AG10803 (cell line): ENCODE results near the gene HIPK2.
A peak's percentile ranks its signal among the peaks of the same experiment; 100 is the strongest.

ENCODE experiments used
- DNase-seq: peaks from one replicate; pipeline ENCODE4 v3.0.0; 2010; ENCODE audit warnings: low read depth
- H3K4me3 ChIP-seq: 2 replicates; pipeline ENCODE4 v1.5.1; 2011; ENCODE audit warnings: mild to moderate bottlenecking, low read length, control low read depth
- TF ChIP-seq, protein P1 (sequence below): conservative IDR thresholded peaks from 2 replicates; pipeline ENCODE4 v1.5.1; 2011; ENCODE audit warnings: mild to moderate bottlenecking, low read length, control low read depth, inconsistent platforms

The HIPK2 gene

DNA sequence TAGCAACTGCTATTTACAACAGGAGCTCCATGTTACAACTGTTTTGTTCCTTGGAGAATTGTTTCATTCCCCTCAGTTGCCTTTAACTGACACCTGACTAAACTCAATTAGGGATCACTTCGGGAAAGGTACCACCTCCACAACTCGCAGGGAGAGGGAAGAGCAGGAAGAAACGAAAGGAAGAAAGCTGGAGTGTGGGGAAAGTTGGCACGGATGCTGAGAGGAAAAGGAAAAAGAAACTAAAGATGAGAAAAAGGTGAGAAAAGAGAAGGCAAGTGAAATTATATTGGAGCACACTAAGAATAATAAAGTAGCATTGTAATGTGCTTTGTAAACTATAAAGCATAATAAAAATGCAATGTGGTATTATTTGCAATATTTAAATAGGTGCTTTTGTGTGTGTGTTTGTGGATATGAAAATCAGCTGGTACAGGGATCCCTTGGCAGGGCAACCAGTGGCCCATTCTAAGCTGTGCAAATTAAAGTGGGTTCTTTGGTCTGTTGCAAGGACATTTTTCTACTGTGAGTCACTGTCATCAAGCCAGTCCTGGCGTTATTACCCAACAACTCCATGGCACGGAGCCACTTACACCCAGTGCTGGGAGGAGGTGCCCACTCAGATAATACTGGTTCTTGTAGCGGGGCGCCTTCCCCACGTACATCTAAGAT, 45.9 kb downstream of the HIPK2 start:
- TF ChIP-seq, protein P1, sequence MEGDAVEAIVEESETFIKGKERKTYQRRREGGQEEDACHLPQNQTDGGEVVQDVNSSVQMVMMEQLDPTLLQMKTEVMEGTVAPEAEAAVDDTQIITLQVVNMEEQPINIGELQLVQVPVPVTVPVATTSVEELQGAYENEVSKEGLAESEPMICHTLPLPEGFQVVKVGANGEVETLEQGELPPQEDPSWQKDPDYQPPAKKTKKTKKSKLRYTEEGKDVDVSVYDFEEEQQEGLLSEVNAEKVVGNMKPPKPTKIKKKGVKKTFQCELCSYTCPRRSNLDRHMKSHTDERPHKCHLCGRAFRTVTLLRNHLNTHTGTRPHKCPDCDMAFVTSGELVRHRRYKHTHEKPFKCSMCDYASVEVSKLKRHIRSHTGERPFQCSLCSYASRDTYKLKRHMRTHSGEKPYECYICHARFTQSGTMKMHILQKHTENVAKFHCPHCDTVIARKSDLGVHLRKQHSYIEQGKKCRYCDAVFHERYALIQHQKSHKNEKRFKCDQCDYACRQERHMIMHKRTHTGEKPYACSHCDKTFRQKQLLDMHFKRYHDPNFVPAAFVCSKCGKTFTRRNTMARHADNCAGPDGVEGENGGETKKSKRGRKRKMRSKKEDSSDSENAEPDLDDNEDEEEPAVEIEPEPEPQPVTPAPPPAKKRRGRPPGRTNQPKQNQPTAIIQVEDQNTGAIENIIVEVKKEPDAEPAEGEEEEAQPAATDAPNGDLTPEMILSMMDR: no peak
- peak overlapping the region; percentile 6; the same call in 1 of the 2 replicates for H3K4me3 ChIP-seq
- DNase-seq: peak; percentile 92

DNA sequence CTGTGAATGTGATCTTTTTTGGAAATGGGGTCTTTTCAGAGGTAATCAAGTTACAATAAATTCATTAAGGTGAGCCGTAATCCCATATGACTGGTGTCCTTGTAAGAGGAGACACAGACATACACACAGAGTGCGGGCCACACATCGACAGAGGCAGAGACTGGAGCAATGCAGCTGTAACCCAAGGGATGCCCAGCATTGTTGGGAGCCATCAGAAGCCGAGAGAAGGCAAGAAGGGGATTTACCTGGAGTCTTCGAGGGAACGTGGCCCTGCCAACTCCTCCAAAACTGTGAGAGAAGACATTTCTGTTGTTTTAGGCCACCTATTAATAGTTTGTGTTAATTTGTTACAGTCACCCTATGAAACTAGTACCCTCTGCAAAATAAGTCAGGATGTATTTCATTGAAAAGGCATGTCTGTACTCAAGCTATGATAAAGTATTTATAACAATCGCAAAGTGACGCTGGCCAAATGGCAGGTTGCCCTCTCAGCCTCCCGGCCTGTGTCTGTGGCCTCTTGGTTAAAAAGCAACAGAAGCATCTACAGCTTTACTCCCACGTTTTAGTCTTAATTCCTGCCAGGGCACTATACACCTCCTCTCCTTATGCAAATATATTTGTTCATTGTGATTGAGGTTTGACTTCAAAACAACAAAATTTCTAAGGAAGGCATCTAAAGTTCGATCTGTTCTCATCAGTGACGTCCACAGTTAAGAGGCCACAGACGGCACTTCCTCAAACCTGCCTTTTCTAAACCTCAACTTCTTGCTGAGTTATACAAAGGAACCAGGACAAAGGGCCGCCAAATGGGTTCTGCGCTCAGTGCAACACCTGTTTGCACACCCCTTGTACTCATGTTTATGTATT, 46.8 kb downstream of the HIPK2 start:
- TF ChIP-seq, protein P1: no peak
- peak; percentile 58 for DNase-seq
- no peak overlapping the region for H3K4me3 ChIP-seq

DNA sequence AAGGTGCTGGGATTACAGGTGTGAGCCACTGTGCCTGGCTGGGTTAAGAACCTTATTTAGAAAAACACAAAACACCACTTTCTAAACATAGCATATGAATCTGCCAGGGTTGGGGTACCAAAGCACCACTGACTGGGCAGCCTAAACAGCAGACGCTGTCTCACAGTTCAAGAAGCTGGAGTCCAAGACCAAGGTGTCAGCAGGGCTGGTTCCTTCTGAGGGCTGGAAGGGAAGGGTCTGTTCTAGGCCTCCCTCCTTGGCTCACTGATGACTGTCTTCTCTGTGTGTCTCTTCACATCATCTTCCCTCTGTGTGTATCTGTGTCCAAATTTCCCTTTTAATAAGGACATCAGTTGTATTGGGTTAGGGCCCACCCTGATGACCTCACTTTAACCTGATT, 49.6 kb downstream of the HIPK2 start:
- TF ChIP-seq, protein P1: no peak
- no peak for DNase-seq

DNA sequence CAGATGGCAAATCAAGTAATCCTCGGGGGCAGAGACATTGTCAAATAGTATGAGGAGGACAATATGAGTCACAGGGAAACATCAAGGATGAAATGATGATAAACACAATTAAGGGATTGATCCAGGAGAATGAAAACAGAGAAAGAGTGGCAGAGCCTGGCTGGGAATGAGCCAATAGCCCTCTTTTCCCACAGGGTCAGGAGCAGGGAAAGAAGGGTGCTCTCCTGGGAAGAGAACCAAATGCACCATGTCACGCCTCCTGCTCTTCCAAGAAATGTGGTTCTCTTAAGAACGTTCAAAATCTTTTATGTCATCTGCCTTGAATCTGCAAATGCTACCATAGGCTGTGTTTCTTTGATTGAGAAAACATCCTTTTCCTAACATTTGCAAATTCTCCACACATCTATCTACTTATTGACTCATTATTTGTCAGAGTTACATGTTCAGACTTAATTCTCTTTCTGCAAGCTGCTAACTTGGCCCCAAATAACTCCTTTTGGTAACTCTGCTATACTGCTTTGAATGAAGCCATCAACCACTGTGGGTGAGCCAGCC, 50.6 kb downstream of the HIPK2 start:
- no peak overlapping the region for H3K4me3 ChIP-seq
- TF ChIP-seq, protein P1: no peak
- peak; percentile 74 for DNase-seq

More for the DNA sequence above, 49.6 kb downstream of the HIPK2 start:
- no peak overlapping the region for H3K4me3 ChIP-seq

DNA sequence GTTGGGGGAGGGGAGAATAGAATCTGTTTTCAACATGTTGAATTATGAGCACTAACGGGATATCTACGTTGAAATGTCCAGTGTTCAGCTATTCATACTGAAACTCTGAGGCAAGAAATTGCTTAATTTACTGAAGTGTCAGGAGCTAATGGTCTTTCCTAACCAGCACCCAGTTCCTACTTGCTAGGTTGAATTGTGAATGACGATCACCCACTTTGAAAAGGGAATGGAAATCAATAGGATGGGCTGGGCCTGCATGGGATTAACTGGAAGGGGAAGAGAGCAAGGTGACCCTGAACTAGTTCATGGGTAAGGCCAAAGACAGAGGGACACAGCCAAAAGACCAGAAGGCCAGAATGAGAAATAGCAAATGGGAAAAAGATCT, 51.3 kb downstream of the HIPK2 start:
- TF ChIP-seq, protein P1: no peak
- no peak overlapping the region for H3K4me3 ChIP-seq
- no peak for DNase-seq

DNA sequence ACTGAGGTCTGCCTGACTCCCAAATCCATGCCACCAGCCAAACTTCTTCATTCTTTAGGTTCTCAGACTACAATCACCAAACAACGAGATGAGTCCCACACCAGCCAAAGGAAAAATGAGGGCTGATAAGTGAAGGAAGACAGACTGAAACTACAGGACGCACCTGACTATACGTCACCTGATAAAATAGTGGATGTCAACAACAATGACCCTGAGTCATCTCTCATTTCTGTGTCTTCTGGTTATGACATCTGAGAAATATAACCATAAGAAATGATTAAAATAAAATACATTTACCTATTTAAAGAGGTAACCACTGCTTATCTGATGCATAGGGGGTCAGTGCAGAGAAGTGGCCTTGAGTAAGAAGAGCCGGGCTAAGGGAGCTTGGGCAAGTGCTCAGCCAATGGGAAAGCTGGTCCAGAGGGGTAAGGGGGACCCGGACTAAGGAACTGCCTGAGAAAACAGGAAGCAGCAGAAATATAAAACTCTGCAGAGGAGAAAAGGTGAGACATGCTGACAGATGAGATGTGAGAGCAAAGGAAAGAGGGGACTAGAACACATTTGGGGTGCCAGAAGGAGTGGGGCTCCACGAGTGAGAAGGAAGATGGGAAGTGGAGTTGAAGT, 51.8 kb downstream of the HIPK2 start:
- H3K4me3 ChIP-seq: no peak overlapping the region
- TF ChIP-seq, protein P1: no peak
- no peak for DNase-seq
